Lung (tissue), 12 donors: ENCODE results near the gene CCDC30. TPM values are rescaled to one million over a fixed set of nuclear protein-coding genes. Genes with fewer than 3 reads are reported as not detected.
A peak's percentile ranks its signal among the peaks of the same experiment; 100 is the strongest.

Experiments
- ATAC-seq: fragments of 200-7000 bp; cut with Tn5 transposase; one replicate; pipeline ENCODE4 v1.9.1; 2020; ENCODE audit warnings: moderate number of reproducible peaks; ENCODE audit not compliant: insufficient read depth, low FRiP score
- DNase-seq, 3 donors: peaks; one replicate each; pipeline ENCODE4 v3.0.0-alpha.2; 2013 to 2017
- H3K27ac ChIP-seq, 2 donors: one replicate each; pipeline ENCODE4 v1.5.1; 2013; ENCODE audit warnings: mild to moderate bottlenecking in 2 of 2, moderate library complexity in 2 of 2, control low read depth in 1 of 2, inconsistent platforms in 1 of 2, low read depth in 1 of 2, low read length in 1 of 2
- H3K27me3 ChIP-seq, 3 donors: one replicate each; pipeline ENCODE4 v1.5.1; 2013; ENCODE audit warnings: low read length in 2 of 3; ENCODE audit not compliant: control insufficient read depth in 3 of 3, insufficient read depth in 3 of 3
- H3K36me3 ChIP-seq, 4 donors: one replicate each; pipeline ENCODE4 v1.5.1; 2013; ENCODE audit warnings: low read length in 4 of 4, mild to moderate bottlenecking in 1 of 4, moderate library complexity in 1 of 4; ENCODE audit not compliant: control insufficient read depth in 4 of 4, insufficient read depth in 4 of 4
- H3K4me1 ChIP-seq, 5 donors: one replicate each; pipeline ENCODE4 v1.5.1; 2013; ENCODE audit warnings: low read length in 5 of 5, mild to moderate bottlenecking in 2 of 5, moderate library complexity in 1 of 5; ENCODE audit not compliant: control insufficient read depth in 5 of 5, insufficient read depth in 5 of 5
- H3K4me3 ChIP-seq: one replicate; pipeline ENCODE4 v1.5.1; 2013; ENCODE audit warnings: mild to moderate bottlenecking, control low read depth, moderate library complexity
- H3K9ac ChIP-seq, 2 donors: one replicate each; pipeline ENCODE4 v1.5.1; 2013; ENCODE audit warnings: low read length in 2 of 2, control low read depth in 1 of 2; ENCODE audit not compliant: insufficient read depth in 1 of 2
- H3K9me3 ChIP-seq, 4 donors: one replicate each; pipeline ENCODE4 v1.5.1; 2013; ENCODE audit warnings: low read length in 3 of 4, mild to moderate bottlenecking in 1 of 4, moderate library complexity in 1 of 4; ENCODE audit not compliant: control insufficient read depth in 4 of 4, insufficient read depth in 3 of 4
- WGBS, 2 donors: extraction: QIAGEN DNeasy Blood & Tissue Kit; methylation state at CpG; one replicate each; pipeline ENCODE4 v1.1.7; 2013; 5-methylcytosine and 5-hydroxymethylcytosine counted together
- polyA plus RNA-seq, 2 donors: library from polyadenylated mRNA; stranded (reverse); fragments of 200-250 nt; gene quantifications; one replicate each; pipeline ENCODE4 v1.2.1, GENCODE V29; 2013
- total RNA-seq, 2 donors: library from RNA; depleted of rRNA in 1 of 2; stranded (reverse); fragments of >200 nt in 1 of 2; gene quantifications; one replicate each; pipeline ENCODE4 v1.2.1, GENCODE V29; 2014 to 2021
- TF ChIP-seq, protein P1 (sequence below): IDR thresholded peaks from 2 replicates; pipeline ENCODE4 v1.5.1; 2012; ENCODE audit warnings: mild to moderate bottlenecking; ENCODE audit errors: control extremely low read depth, extremely low read depth
- donor health status: control.
- donor health status: control.
- donor health status: Bipolar disorder and iron deficiency.
- donor health status: healthy.
- donor health status: DM: yes; HTN: yes; CAD: no.

The CCDC30 gene
- total and polyA plus RNA-seq, 4 donors = 1.5 to 21.4 (median 9.2) TPM

DNA sequence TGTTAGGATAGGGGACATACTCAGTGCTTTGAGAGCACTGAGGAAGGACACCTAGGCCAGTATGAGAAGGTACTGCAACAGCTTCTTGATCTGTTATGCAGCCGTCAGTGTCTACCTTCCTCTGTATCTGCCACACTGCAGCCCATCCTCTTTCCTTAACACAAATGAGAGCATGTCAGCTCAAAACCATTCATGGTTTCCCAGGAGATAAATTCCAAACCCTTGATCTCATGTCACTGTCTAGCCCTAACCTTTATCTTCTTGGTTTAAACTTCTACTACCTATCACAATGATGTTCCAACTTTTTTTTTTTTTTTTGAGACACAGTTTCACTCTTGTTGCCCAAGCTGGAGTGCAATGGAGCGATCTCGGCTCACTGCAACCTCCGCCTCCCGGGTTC is 8.7 kb upstream of the CCDC30 start:
- 96 to 100% methylated on average over 5 of the region's 5 CpGs for WGBS, 2 donors
- no peak overlapping the region for H3K9ac ChIP-seq

DNA sequence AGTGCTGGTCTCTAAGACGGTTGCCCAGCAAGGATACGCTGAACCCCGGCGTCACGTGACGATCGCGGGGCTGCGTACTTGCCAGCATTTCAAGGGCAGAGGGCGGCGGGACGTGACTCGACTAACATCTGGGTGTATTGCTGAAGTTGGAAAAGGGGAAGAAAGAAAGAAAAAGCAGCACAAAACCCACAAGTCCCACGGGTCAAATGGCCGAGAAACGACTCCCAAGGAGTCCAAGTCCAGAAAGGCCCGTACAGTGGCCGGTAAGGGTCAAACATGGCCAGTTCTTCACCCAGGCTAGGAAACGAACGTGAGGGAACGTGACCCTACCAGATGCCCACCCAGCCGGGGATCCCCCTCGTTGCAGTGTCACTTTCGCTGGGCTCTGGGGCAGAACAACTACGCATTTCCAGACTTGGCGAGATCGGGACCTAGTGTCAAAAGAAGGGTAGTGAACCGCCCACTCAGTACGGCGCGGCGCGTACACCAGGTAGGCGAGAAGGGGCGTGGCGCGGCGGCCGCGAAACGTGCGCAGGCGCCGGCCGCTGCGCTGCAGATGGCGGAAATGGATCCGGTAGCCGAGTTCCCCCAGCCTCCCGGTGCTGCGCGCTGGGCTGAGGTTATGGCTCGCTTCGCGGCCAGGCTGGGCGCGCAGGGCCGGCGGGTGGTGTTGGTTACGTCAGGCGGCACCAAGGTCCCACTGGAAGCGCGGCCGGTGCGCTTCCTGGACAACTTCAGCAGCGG is 6.9 kb upstream of the CCDC30 start, which contains the start of the genes PPCS and ZMYND12:
PPCS (plus strand) TSS at position 534 of the 744 bp plus-strand sequence; CDS start at position 557, 23 bp downstream.
ZMYND12 (minus strand) TSS at position 13 of the 744 bp plus-strand sequence. CDS start 25 bp downstream, outside the sequence.
- Histone ChIP-seq H3K9ac (peak within 1 kb of the TSS; percentile 85 to 89), H3K4me3 (peak within 1 kb of the TSS; percentile 83), H3K27ac (peak within 1 kb of the TSS; percentile 94 to 95), H3K27me3 (no peaks in the 10 kb centered on the region), H3K36me3 (peaks cover 2 to 17% (median 5%) of the 10 kb centered on the region in 4 donors), H3K9me3 (no peaks in the 10 kb centered on the region), H3K4me1 (peaks cover 0 to 13% (median 4%) of the 10 kb centered on the region in 5 donors)
- peak; percentile 87 to 93 (median 90) for DNase-seq
- TF ChIP-seq, protein P1, sequence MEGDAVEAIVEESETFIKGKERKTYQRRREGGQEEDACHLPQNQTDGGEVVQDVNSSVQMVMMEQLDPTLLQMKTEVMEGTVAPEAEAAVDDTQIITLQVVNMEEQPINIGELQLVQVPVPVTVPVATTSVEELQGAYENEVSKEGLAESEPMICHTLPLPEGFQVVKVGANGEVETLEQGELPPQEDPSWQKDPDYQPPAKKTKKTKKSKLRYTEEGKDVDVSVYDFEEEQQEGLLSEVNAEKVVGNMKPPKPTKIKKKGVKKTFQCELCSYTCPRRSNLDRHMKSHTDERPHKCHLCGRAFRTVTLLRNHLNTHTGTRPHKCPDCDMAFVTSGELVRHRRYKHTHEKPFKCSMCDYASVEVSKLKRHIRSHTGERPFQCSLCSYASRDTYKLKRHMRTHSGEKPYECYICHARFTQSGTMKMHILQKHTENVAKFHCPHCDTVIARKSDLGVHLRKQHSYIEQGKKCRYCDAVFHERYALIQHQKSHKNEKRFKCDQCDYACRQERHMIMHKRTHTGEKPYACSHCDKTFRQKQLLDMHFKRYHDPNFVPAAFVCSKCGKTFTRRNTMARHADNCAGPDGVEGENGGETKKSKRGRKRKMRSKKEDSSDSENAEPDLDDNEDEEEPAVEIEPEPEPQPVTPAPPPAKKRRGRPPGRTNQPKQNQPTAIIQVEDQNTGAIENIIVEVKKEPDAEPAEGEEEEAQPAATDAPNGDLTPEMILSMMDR = no peak
- whole genome bisulfite sequencing, 2 donors = 1% methylated on average over 66 of the region's 66 CpGs
- ATAC-seq = peak; percentile 95

More for the DNA sequence above, 8.7 kb upstream of the CCDC30 start:
- Histone ChIP-seq H3K27ac (no peak overlapping the region), H3K4me3 (no peak overlapping the region), H3K27me3 (no peaks in the 10 kb centered on the region), H3K4me1 (peaks cover 0 to 13% (median 4%) of the 10 kb centered on the region in 5 donors), H3K36me3 (peaks cover 0 to 10% (median 3%) of the 10 kb centered on the region in 4 donors), H3K9me3 (no peaks in the 10 kb centered on the region)
- ATAC-seq (no peak), DNase-seq (no peak)
- TF ChIP-seq, protein P1 = no peak

DNA sequence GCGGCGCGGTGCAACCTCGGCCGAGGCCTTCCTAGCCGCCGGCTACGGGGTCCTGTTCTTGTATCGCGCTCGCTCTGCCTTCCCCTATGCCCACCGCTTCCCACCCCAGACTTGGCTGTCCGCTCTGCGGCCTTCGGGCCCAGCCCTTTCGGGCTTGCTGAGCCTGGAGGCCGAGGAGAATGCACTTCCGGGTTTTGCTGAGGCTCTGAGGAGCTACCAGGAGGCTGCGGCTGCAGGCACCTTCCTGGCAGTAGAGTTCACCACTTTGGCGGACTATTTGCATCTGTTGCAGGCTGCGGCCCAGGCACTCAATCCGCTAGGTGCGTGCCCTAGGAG is 6.4 kb upstream of the CCDC30 start:
- Histone ChIP-seq H3K27me3 (no peaks in the 10 kb centered on the region), H3K4me1 (peaks cover 0 to 13% (median 4%) of the 10 kb centered on the region in 5 donors), H3K9ac (peak overlapping the region; percentile 48 to 89), H3K4me3 (peak overlapping the region; percentile 83), H3K36me3 (peaks cover 2 to 17% (median 5%) of the 10 kb centered on the region in 4 donors), H3K27ac (peak overlapping the region; percentile 94 to 95), H3K9me3 (no peaks in the 10 kb centered on the region)
- TF ChIP-seq, protein P1 = no peak
- peak in 1 of 3 donors; percentile 58 for DNase-seq
- ATAC-seq = peak; percentile 86
- 1% methylated on average over 23 of the region's 23 CpGs for WGBS, 2 donors
